Cardiac fibroblast (primary cell): ENCODE measurements around the gene OVOL1.

Experiments
- DNase-seq, 2 donors: peaks; one replicate each; pipeline versions ENCODE4 v3.0.0 to v3.0.0-alpha.2; 2010; ENCODE audit warnings: low read depth in 2 of 2
- H3K4me3 ChIP-seq, 2 donors: replicated peaks in 1 of 2; 1 replicate in 1 of 2; 2 replicates in 1 of 2; pipeline ENCODE4 v1.5.1; 2011; ENCODE audit warnings: low read depth in 2 of 2, low read length in 2 of 2, mild to moderate bottlenecking in 2 of 2, moderate library complexity in 1 of 2
- CTCF ChIP-seq: IDR thresholded peaks from one replicate; pipeline ENCODE4 v1.5.1; 2011; ENCODE audit warnings: low read depth, mild to moderate bottlenecking, low read length, inconsistent platforms

The OVOL1 gene

GRCh38 chr11:65781152-65781961 is 5.5 kb upstream of the OVOL1 start:
- DNase-seq: no peak
- H3K4me3 ChIP-seq: peak overlapping the region; percentile 42 to 52
- TF ChIP-seq CTCF: no peak

- no peak for DNase-seq
- TF ChIP-seq CTCF: no peak
- no peak overlapping the region for H3K4me3 ChIP-seq
Measured at GRCh38 chr11:65781962-65782815, 4.7 kb upstream of the OVOL1 start.

- no peak for DNase-seq
- H3K4me3 ChIP-seq: no peak overlapping the region
- no peak for TF ChIP-seq CTCF
Measured at GRCh38 chr11:65782816-65783228, 4.0 kb upstream of the OVOL1 start.

- no peak overlapping the region for H3K4me3 ChIP-seq
- no peak for DNase-seq
- TF ChIP-seq CTCF: no peak
Measured at GRCh38 chr11:65785319-65786007, 1.4 kb upstream of the OVOL1 start.

GRCh38 chr11:65786008-65786785 is 666 bp upstream of the OVOL1 start:
- no peak for DNase-seq
- no peak overlapping the region for H3K4me3 ChIP-seq
- TF ChIP-seq CTCF: no peak
